ENCODE data around the gene CBX5.

The CBX5 gene

DNA sequence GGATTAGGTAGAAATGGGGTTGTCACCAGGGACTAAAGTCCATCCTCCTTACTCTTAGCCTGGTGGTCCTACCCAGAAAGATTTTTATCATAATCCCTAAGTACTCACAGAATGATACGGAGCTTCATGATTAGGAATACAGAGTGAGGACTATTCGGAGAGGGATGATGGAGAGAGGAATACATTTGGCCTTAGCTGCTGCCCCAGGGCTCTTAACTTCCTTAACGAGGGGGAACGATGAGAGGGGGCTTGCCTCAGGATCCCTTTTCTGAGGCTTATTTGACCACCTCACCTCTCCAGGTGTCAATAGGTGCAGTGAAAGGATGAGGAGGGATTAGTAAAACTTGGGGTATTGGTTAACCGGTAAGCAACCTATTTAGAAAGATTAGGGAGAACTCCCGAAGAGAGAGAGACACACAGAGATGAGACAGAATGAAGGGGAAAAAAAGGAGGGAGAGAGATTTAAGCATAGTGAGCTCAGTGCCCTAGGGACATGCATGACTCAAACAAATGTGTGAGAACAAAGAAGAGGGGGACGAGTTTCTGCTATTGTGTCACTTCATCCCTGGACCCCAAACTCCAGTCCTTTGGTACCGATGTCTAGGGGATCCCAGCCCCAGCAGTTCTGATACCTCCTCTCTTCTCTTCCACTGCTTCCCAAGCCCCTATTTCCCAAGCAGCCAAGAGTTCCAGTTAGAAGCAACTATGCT, 19.7 kb upstream of the CBX5 start:
- DNase-seq (ENCODE audit: low read depth, low spot score) = no peak
- TF ChIP-seq, protein P1, sequence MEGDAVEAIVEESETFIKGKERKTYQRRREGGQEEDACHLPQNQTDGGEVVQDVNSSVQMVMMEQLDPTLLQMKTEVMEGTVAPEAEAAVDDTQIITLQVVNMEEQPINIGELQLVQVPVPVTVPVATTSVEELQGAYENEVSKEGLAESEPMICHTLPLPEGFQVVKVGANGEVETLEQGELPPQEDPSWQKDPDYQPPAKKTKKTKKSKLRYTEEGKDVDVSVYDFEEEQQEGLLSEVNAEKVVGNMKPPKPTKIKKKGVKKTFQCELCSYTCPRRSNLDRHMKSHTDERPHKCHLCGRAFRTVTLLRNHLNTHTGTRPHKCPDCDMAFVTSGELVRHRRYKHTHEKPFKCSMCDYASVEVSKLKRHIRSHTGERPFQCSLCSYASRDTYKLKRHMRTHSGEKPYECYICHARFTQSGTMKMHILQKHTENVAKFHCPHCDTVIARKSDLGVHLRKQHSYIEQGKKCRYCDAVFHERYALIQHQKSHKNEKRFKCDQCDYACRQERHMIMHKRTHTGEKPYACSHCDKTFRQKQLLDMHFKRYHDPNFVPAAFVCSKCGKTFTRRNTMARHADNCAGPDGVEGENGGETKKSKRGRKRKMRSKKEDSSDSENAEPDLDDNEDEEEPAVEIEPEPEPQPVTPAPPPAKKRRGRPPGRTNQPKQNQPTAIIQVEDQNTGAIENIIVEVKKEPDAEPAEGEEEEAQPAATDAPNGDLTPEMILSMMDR (IDR thresholded peaks at IDR 0.05; ENCODE audit: low read depth, low read length) = no peak
- in situ Hi-C loops (cut with HindIII; ENCODE audit: low sequenced_read_pairs) = no loop called here
- no peak overlapping the region for H3K4me3 ChIP-seq (ENCODE audit: low read depth, low read length)

DNA sequence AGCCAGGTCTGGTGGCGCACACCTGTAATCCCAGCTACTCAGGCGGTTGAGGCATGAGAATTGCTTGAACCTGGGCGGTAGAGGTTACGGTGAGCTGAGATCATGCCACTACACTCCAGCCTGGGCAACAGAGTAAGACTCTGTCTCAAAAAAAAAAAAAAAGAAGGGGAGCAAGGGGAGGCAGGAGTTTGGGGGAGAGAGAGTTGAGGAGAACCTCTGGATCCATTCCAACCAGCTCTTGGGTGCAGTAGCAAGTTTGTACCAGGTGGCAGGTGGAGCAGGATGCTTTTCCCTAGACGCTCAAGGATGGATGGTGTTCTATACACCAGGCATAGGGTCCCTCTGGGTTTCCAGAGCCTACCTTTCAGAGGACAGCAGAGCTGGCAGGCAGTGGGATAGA, 19.0 kb upstream of the CBX5 start:
- TF ChIP-seq, protein P1 (IDR thresholded peaks at IDR 0.05; ENCODE audit: low read depth, low read length) = no peak
- no peak overlapping the region for H3K4me3 ChIP-seq (ENCODE audit: low read depth, low read length)
- in situ Hi-C loops (cut with HindIII; ENCODE audit: low sequenced_read_pairs) = no loop called here
- no peak for DNase-seq (ENCODE audit: low read depth, low spot score)

DNA sequence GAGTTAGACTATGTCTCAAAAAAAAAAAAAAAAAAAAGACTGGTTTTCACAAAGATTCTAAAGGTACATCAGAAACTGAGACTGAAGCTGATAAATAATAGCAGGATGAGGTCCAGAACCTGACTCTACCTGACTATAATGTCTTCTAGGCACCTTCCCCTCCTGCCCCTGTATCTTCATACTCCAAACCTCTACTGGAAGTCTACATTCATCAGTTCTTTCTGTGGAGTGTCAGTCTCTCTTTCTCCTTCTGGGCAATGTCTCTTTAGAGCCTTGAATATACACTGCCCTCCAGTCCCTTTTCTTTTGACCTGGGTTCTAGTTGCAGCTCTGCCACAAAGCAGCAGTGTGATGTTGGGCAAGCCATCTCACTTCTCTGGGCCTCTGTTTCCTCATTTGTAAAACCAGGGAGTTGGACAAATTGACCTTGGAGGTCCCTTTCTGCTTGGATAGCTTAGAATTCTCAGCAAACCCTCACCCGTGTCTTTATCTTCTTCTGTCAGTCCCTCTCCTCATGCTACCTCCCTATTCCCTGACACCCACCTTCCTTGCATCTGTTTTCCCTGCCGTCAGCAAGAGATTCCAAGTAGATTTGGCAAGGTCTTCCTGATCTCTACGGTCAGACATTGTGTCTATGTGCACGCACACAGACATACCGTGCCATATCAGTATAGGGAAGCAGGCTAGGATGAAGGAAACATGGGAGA, 16.6 kb upstream of the CBX5 start:
- in situ Hi-C loops (cut with HindIII; ENCODE audit: low sequenced_read_pairs) = no loop called here
- TF ChIP-seq, protein P1 (IDR thresholded peaks at IDR 0.05; ENCODE audit: low read depth, low read length) = no peak
- H3K4me3 ChIP-seq (ENCODE audit: low read depth, low read length) = no peak overlapping the region
- DNase-seq (ENCODE audit: low read depth, low spot score) = no peak

DNA sequence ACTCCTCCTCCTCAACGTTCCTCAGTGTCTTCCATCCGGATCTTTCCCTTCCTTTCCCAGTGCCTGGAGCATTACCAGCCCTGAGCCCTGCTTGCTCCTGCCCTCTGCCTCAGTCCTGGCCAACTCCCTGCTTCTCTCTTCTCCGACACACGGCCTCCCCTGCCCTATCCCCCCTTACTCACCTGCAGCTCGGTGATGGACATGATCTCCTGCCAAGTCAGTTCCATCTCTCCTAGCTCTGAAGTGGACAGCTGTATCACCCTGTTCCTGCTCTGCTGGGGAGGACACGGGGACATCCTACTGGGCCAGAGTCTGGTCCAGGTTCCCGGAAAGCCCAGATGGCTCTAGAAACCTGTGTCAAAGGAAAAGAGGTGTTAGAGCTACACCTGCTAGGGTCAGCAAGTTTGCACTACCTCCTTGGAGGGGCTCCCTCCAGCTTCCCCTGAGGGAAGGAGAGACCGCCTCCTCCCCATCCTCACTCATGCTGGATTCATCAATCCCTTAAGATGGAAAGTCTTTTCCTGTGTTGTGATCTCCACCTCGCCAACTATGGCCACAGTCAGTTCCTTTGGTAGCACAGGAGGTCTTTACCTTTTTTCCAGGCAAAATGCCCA, 15.1 kb upstream of the CBX5 start:
- TF ChIP-seq, protein P1 (IDR thresholded peaks at IDR 0.05; ENCODE audit: low read depth, low read length) = no peak
- in situ Hi-C loops (cut with HindIII; ENCODE audit: low sequenced_read_pairs) = no loop called here
- no peak overlapping the region for H3K4me3 ChIP-seq (ENCODE audit: low read depth, low read length)
- no peak for DNase-seq (ENCODE audit: low read depth, low spot score)

DNA sequence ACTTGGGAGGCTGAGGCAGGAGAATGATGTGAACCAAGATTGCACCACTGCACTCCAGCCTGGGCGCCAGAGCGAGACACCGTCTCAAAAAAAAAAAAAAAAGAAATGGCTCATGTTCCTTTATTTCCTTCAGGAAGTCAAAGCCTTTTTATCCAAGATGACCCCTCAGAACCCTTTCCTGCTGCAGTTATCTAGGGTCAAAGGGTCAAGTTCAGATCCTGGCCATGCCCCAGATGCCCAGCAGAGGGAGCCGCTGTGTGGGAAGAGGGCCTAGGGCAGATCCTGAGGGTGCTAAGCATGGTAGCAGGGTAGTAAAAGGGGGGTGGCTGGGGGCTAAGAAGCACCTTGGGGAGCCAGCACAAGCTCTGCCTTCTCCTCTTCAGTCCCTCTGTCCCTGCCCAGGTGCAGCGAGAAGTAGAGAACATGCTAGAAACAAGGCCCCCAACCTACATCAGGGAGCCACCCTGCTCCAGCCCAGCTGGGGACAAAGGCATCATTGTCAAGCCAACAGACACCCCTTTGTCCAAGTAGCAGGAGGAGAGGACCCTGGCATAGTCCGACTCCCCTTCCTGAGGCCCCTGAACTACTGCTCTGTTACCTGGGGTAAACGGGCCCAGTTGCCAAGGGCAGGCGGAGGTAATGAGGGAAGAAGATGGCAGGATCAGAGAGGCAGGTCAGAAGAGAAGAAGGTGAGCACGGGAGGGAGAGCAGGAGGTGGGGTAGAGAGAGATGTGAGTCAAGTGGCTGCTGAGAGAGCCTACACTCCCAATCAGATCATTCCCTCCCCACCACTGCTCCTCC, 14.4 kb upstream of the CBX5 start:
- TF ChIP-seq, protein P1 (IDR thresholded peaks at IDR 0.05; ENCODE audit: low read depth, low read length) = peak; percentile 81
- DNase-seq (ENCODE audit: low read depth, low spot score) = no peak
- H3K4me3 ChIP-seq (ENCODE audit: low read depth, low read length) = no peak overlapping the region
- in situ Hi-C loops (cut with HindIII; ENCODE audit: low sequenced_read_pairs) = no loop called here

DNA sequence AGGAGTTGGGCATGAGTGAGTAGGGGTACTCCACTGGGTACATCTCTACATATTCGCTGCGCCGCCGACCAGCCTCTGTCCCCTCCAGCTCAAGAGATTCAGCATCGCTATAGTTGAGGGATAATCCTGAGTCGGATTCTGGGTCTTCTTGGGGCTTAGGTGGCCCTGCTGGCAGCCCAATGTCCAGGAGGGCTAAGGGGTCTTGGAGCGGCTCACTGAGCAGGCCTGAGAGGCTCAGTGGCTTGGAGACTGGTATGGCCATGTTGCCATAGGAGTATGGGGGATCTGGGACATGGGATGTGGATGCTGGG, 13.0 kb upstream of the CBX5 start:
- H3K4me3 ChIP-seq (ENCODE audit: low read depth, low read length) = no peak overlapping the region
- in situ Hi-C loops (cut with HindIII; ENCODE audit: low sequenced_read_pairs) = no loop called here
- TF ChIP-seq, protein P1 (IDR thresholded peaks at IDR 0.05; ENCODE audit: low read depth, low read length) = no peak
- DNase-seq (ENCODE audit: low read depth, low spot score) = no peak
